Stimulated activated CD8-positive, alpha-beta memory T cell treated with anti-CD3 and anti-CD28 coated beads, Interleukin-15, amount 100 ng/mL, for 4 hours (primary cell): ENCODE measurements around the gene RALGPS1.

Source experiments
- DNase-seq, 2 donors: peaks; one replicate each; pipeline ENCODE4 v3.0.0-alpha.2; 2020; ENCODE audit warnings: low read depth in 2 of 2

Gene RALGPS1

DNA sequence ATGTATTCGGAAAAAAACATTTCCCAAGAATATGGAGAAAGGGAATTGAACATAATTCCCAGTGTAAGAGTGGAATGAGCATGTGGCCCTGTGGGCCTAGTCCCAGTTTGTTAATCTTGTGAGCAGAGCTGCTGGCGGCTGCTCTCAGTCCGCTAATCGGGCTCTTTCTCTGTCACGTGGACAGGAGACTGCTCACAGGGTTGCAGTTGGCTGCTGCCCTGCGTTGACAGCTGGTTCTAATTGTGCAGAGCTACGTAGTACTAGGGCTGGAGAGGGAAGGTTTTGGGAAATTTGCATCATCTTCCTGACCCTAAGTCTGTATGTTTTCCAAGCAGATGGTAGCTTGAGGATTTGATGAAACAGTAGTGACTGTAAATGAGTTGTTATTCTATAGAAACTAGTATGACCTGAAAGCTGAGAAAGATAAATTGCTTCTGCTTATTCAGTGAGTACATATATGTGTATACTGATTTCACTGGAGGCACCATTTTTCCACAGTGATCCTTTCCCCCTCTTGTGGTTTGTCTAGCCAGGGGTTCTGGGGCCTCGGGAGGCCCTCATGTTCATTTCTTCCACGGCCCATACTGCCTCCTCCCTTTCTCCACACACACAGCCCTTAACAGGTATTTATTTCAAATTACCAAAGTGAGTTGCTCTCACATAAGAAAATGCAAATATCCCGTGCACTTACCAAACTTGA, 107.2 kb downstream of the RALGPS1 start:
- no peak for DNase-seq

- DNase-seq, result no peak
Measured at GRCh38 chr9:127022913-127023660, 108.5 kb downstream of the RALGPS1 start.

- DNase-seq, result no peak
Measured at GRCh38 chr9:127025042-127025441, 110.5 kb downstream of the RALGPS1 start.

- no peak for DNase-seq
Measured at GRCh38 chr9:127027694-127028093, 113.1 kb downstream of the RALGPS1 start.

DNA sequence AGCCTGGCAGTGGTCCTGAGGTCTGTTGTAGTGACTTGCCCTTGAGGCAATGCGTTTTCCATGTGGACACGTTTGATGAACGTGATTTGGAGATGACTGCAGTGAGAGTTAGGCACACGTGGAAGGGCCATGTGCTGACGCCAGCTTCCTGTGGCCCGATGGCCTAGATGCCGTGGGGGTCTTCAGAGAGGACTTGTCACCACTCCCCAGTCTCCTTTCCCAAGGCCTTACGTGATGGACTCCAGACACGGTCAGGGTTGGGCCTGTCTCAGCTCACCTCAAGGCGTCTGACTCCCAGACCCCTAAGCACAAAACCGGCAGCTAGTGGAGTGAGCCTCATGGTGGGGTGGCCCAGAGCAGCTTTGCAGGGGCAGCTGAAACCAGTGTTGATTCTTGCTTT, 115.0 kb downstream of the RALGPS1 start:
- no peak for DNase-seq

- no peak for DNase-seq
Measured at GRCh38 chr9:127030814-127031740, 116.5 kb downstream of the RALGPS1 start.

DNA sequence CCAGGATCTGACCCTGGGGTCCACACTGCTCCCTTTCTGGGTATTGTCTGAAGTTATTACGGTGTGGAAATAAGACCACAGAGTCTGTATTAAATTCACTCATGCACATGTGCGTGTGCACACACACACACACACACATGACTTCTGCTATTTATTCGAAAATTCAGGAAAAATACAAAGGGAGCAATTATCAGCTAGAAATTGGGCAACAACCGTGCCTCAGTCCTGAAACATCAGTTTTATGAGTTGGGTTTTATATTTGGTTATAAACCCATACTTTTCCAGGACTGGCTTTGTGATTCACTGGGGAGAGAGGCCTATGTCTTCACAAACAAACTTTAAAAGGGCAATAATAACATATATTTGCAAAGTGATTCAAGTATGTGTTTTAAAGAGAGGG, 117.7 kb downstream of the RALGPS1 start:
- no peak for DNase-seq

DNA sequence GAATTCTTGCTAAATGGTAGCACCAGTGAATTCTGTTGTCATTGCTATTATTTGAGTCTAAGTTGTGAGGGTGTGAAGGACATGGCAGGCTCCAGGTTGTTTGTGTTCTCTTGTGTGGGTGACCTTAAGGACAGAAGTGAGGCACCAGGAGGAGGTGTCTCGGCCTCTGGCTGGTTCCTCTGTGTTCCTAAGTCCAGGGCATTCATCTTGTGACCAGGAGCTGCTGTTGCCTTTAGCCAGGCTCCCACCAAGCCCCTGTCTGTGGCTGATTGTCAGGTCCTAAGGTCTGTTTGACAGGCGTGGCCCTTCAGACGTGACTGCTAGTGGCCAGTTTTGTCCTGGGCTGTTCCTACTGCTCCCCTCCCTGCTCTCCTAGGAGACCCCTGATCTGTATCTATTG, 118.5 kb downstream of the RALGPS1 start:
- no peak for DNase-seq

DNA sequence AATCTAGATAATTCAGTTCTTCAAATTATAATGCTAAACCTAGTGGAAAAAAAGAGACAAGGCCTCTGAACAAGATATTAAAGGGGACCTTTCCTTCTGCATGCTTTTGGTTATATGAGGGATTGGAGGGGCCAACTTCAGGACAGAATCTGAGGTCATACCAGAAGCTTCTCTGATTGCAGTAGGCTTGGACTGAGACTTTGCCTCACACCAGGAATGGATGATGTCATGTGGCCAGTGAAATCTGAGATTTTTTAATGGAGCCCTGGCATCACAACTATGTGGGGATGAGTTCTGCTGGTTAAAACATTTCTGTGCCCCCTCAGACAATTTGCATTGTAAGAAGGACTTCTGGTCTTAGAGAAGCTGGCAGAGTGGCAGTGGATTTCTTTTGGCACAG, 119.2 kb downstream of the RALGPS1 start:
- DNase-seq, result no peak

GRCh38 chr9:127034691-127035090, 120.1 kb downstream of the RALGPS1 start:
- DNase-seq, result no peak

DNA sequence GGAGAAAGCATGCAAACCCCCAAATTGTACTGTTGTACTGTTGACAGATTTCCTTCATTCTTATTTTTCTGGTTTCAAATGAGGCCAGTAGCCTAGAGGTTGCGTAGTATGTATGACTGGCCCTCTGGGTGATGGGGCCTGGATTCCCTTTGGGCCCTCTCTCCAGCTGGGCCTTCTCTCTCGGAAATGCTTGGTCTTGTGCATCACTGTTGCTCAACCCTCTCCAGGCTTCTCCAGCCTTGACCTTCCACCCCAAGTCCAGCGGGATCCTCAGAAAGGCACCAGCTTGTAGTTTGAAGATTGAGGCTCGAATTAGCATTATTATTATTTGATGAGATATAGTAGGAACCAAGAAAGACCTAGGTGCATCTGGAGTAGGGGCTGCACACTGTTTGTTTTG, 120.8 kb downstream of the RALGPS1 start:
- DNase-seq, result no peak

DNA sequence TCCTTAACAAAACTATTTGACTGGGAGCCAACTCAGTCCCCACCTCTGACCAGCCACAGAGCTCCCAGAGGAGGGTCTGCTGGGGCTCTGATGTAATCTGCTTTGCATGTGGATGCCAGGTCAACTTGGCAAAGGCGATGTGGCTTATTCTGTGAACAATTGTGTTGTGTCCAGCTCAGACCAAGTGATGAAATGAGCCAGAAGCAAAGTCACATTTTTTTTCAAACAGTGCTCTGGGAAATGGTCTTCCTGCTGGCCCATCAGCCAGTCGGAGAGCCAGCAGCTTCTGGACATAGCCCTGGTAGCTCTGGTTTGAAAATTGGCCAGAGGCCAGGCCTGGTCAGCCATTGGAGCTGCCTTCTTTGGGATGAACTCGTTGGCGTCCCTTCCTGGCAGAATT, 121.4 kb downstream of the RALGPS1 start:
- no peak for DNase-seq

- DNase-seq, result no peak
Measured at GRCh38 chr9:127036437-127036836, 121.9 kb downstream of the RALGPS1 start.

DNA sequence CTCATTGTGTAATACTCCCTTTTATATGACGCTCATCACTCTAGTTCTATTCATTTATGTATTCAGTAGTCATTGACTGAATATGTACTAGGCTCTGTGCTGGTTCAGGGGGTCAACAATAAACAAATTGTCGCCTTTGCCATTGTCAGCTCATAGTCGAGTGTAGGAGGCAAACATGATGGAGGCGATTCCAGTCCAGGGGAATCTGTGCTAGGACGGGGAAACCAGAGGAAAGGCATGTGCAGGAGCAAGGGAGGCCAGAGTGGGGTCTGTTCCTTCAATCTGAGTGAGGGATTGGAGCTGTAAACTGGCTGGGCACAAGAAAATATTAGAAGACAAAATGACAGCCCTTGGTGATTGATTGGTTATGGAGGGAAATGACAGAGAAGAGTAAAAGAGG, 123.9 kb downstream of the RALGPS1 start:
- DNase-seq, result no peak

DNA sequence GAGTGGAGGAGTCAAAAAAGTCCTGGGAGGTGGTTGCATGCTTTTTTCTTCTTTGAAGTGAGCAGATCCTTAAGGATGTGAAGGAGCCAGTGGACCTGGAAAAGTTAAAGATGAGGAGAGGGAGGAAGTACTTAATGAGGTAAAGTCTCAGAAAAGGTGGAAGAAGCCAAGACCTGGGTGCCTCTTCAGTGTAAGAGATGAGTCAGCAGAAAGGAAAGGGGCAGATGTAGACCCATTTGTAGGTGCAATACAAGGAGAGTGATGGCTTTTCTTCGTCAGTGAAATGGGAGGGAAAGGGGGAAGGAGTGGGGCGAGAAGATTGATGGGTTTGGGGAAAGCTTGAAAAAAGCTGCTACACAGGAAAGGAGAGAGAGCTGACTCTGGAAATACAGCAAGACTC, 124.9 kb downstream of the RALGPS1 start:
- DNase-seq, result no peak

- no peak for DNase-seq
Measured at GRCh38 chr9:127045148-127045547, 130.6 kb downstream of the RALGPS1 start.

- DNase-seq, result no peak
Measured at GRCh38 chr9:127047971-127048370, 133.4 kb downstream of the RALGPS1 start.

GRCh38 chr9:127049044-127049443, 134.5 kb downstream of the RALGPS1 start:
- no peak for DNase-seq

GRCh38 chr9:127049581-127049980, 135.0 kb downstream of the RALGPS1 start:
- DNase-seq, result no peak

GRCh38 chr9:127050152-127050551, 135.6 kb downstream of the RALGPS1 start:
- no peak for DNase-seq

DNA sequence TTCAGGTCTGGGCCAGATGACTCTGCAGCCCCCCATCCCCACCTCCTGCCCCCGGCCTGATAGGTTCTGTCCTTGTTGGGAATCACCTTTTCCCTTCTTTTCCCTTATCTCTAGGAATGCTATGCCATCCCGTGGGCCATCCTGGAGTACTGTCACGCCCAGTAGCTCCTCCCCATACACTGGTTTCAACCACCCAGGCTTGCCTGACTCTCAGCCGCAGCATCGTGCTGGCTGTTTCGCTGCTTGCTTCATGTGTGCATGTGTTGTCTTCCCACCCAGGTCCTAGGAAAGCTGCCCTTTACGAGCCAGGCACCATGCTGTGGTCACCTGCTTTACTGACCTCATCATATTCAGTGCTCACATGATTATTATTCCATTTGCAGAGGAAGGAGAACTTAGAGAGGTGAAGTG, 136.0 kb downstream of the RALGPS1 start:
- no peak for DNase-seq

DNA sequence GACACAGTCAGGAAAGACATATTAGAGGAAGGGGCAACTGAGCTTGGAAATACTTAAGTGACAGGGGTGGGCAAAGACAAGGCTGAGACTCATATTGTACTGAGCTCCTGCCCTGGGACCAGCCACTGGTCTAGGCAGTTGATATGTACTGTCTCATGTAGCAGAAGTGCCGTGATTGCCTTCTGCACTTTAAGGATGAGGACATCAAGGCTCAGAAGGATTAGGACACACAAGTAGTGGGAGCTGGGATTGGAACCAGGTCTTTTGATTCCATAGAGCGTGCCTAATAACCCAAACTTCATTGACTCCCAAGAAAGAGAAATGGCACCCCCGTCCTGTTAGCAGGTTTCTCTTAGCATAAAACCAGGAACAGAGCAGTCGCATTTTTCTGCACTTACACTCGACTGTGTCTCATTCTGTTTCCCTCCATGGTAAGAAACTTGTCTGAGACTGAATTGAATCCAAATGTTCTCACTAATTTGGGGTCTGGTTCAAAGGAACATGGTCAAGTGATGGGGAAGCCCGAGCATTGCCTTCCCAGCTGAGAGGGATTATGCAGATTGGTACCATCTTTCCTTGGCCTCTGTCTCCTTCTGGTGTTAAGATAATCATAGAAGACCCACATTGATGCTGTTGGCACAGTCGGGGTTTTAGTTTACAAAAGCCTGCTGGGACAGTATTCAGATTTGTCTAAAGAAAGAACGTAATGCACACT, 137.5 kb downstream of the RALGPS1 start:
- no peak for DNase-seq
